LNCAP (cell line): Measurements from ENCODE around the gene RTF1.

Source experiments
- CTCF ChIP-seq: fragments of 450-650 bp; IDR thresholded peaks from 2 replicates; pipeline ENCODE4 v1.5.1; 2017; ENCODE audit warnings: mild to moderate bottlenecking

Gene RTF1

GRCh38 chr15:41510728-41511127 is 93.8 kb downstream of the RTF1 start:
- no peak for TF ChIP-seq CTCF

GRCh38 chr15:41511331-41511898 is 94.5 kb downstream of the RTF1 start:
- TF ChIP-seq CTCF, result no peak

GRCh38 chr15:41511899-41512369 is 95.0 kb downstream of the RTF1 start:
- no peak for TF ChIP-seq CTCF

GRCh38 chr15:41512512-41512939 is 95.6 kb downstream of the RTF1 start:
- no peak for TF ChIP-seq CTCF

GRCh38 chr15:41512940-41513505 is 96.1 kb downstream of the RTF1 start:
- TF ChIP-seq CTCF, result no peak

GRCh38 chr15:41513506-41514227 is 96.8 kb downstream of the RTF1 start, which contains the start of gene LTK:
Gene LTK (minus strand): TSS chr15:41513827. CDS start chr15:41513709, 118 bp downstream.
- no peak for TF ChIP-seq CTCF

GRCh38 chr15:41517895-41518449 is 101.1 kb downstream of the RTF1 start:
- TF ChIP-seq CTCF, result no peak
